ENCODE results near the gene WFS1.

Gene WFS1

DNA sequence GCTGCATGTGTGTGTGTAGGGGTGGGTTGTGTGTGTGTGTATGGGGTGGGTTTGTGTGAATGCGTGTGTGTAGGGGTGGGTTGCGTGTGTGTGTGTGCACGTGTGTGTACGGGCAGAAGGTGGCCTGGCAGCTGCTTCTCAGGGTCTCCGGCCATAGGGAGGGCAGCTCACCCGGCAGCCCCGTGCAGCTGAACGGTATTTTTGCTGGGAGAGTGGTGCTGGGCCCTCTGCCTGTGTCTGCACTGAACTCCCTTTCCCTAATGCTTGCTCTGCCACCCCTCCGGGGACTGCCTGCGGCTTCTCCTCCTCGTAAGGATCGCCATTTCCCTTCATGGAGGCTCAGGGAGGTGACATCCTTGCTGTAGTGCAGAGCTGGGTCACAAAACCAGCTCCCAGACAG lies 30.2 kb downstream of the WFS1 start:
- no peak overlapping the region for H3K4me3 ChIP-seq (ENCODE audit: low read length)
- no peak for DNase-seq (ENCODE audit: low read depth)
- TF ChIP-seq, protein P1, sequence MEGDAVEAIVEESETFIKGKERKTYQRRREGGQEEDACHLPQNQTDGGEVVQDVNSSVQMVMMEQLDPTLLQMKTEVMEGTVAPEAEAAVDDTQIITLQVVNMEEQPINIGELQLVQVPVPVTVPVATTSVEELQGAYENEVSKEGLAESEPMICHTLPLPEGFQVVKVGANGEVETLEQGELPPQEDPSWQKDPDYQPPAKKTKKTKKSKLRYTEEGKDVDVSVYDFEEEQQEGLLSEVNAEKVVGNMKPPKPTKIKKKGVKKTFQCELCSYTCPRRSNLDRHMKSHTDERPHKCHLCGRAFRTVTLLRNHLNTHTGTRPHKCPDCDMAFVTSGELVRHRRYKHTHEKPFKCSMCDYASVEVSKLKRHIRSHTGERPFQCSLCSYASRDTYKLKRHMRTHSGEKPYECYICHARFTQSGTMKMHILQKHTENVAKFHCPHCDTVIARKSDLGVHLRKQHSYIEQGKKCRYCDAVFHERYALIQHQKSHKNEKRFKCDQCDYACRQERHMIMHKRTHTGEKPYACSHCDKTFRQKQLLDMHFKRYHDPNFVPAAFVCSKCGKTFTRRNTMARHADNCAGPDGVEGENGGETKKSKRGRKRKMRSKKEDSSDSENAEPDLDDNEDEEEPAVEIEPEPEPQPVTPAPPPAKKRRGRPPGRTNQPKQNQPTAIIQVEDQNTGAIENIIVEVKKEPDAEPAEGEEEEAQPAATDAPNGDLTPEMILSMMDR (IDR thresholded peaks at IDR 0.05; ENCODE audit: insufficient read depth, low read depth, low read length, missing control alignments), result no peak

DNA sequence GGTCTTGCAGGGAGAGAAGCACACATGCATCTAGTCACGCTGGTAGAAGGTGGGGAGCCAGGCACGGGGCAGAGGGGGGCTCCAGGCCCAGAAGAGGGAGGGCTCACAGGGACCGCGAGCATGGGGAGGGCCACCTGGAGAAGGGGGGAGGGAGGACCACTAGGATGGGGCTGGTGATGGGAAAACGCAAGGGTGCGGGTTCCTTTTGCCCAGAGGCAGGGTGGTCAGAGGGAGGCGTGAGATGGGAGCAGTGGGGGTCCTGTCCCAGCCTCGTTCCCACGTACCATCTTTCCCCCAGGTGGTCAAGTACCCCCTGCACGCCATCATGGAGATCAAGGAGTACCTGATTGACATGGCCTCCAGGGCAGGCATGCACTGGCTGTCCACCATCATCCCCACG lies 30.7 kb downstream of the WFS1 start:
- H3K4me3 ChIP-seq (ENCODE audit: low read length), result no peak overlapping the region
- TF ChIP-seq, protein P1 (IDR thresholded peaks at IDR 0.05; ENCODE audit: insufficient read depth, low read depth, low read length, missing control alignments), result no peak

GRCh38 chr4:6301051-6301731 lies 31.5 kb downstream of the WFS1 start:
- no peak for DNase-seq (ENCODE audit: low read depth)
- TF ChIP-seq, protein P1 (IDR thresholded peaks at IDR 0.05; ENCODE audit: insufficient read depth, low read depth, low read length, missing control alignments), result no peak
- no peak overlapping the region for H3K4me3 ChIP-seq (ENCODE audit: low read length)

More for the DNA sequence above, 30.7 kb downstream of the WFS1 start:
- DNase-seq (ENCODE audit: low read depth), result no peak

- H3K4me3 ChIP-seq (ENCODE audit: low read length), result no peak overlapping the region
- TF ChIP-seq, protein P1 (IDR thresholded peaks at IDR 0.05; ENCODE audit: insufficient read depth, low read depth, low read length, missing control alignments), result no peak
- no peak for DNase-seq (ENCODE audit: low read depth)
Measured at GRCh38 chr4:6301732-6302442, 32.2 kb downstream of the WFS1 start.

- TF ChIP-seq, protein P1 (IDR thresholded peaks at IDR 0.05; ENCODE audit: insufficient read depth, low read depth, low read length, missing control alignments), result no peak
- DNase-seq (ENCODE audit: low read depth), result no peak
- H3K4me3 ChIP-seq (ENCODE audit: low read length), result no peak overlapping the region
Measured at GRCh38 chr4:6302869-6303268, 33.2 kb downstream of the WFS1 start.

DNA sequence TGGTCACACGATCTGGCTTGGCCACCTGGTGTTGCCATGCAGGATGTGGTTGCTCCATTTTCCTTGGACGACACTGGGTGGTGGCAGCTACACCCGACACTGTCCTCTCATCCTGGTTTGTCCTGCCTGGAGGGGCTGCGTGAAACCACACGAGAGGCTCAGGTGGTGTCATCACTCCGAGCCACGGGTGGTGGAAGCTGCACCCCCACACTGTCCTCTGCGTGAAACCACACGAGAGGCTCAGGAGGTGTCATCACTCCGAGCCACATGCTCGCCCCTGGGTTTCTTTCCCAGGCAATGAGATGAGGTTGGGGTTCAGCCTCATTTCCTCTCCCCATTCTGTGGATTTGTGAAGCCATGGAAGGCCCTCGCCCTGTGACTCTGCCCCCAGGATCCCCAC lies 34.3 kb downstream of the WFS1 start:
- no peak overlapping the region for H3K4me3 ChIP-seq (ENCODE audit: low read length)
- TF ChIP-seq, protein P1 (IDR thresholded peaks at IDR 0.05; ENCODE audit: insufficient read depth, low read depth, low read length, missing control alignments), result no peak
- no peak for DNase-seq (ENCODE audit: low read depth)

Data from epithelial cell of esophagus (primary cell).